HepG2 (cell line): Measurements from ENCODE around the gene ATAD1. TPM values are rescaled to one million over a fixed set of nuclear protein-coding genes. Genes with fewer than 3 reads are reported as not detected.

ENCODE experiments used
- ADNP ChIP-seq: sonication (generic); formaldehyde crosslinking; IDR thresholded peaks from 2 replicates; pipeline ENCODE4 v1.4.0; 2020; ENCODE audit warnings: missing genetic modification reagents
- ATF2 ChIP-seq: sonication (generic); formaldehyde crosslinking; IDR thresholded peaks from 2 replicates; pipeline ENCODE4 v1.4.0; 2020; ENCODE audit warnings: missing genetic modification reagents
- CCAR2 ChIP-seq: fragments of 200-400 bp; formaldehyde crosslinking; optimal IDR thresholded peaks from 2 replicates; pipeline ENCODE3; 2018; ENCODE audit warnings: low read depth, mild to moderate bottlenecking, low read length, moderate library complexity
- FOXM1 ChIP-seq: sonication (generic); formaldehyde crosslinking; IDR thresholded peaks from 2 replicates; pipeline ENCODE4 v1.5.0; 2020; ENCODE audit warnings: missing genetic modification reagents
- HNF1B ChIP-seq: sonication (generic); formaldehyde crosslinking; IDR thresholded peaks from 2 replicates; pipeline ENCODE4 v1.5.1; 2020; ENCODE audit warnings: mild to moderate bottlenecking, moderate library complexity, missing genetic modification reagents
- KAT8 ChIP-seq: IDR thresholded peaks from 2 replicates; pipeline ENCODE4 v1.6.1; 2016; ENCODE audit warnings: missing genetic modification reagents, missing compliant biosample characterization
- KDM4B ChIP-seq: sonication (generic); formaldehyde crosslinking; IDR thresholded peaks from 2 replicates; pipeline ENCODE4 v1.4.0; 2020; ENCODE audit warnings: missing genetic modification reagents
- KMT2A ChIP-seq: sonication (generic); formaldehyde crosslinking; IDR thresholded peaks from 2 replicates; pipeline ENCODE4 v1.4.0; 2020; ENCODE audit warnings: missing genetic modification reagents
- LBX2 ChIP-seq: sonication (generic); formaldehyde crosslinking; IDR thresholded peaks from 2 replicates; pipeline ENCODE4 v1.5.0; 2020; ENCODE audit warnings: missing genetic modification reagents, mild to moderate bottlenecking, borderline replicate concordance
- LRRFIP1 ChIP-seq: sonication (generic); formaldehyde crosslinking; conservative IDR thresholded peaks from 2 replicates; pipeline ENCODE4 v1.4.0; 2020; ENCODE audit warnings: missing genetic modification reagents
- MAFF ChIP-seq: IDR thresholded peaks from 2 replicates; pipeline ENCODE4 v1.6.1; 2011; ENCODE audit warnings: low read depth, low read length, improper control_type of control experiment
- NFKBIZ ChIP-seq: IDR thresholded peaks from 2 replicates; pipeline ENCODE4 v1.6.1; 2018; ENCODE audit warnings: missing genetic modification reagents, missing compliant biosample characterization
- ZNF143 ChIP-seq: sonication (generic); formaldehyde crosslinking; IDR thresholded peaks from 2 replicates; pipeline ENCODE4 v1.4.0; 2020; ENCODE audit warnings: missing genetic modification reagents
- ZNF30 ChIP-seq: sonication (generic); formaldehyde crosslinking; IDR thresholded peaks from 2 replicates; pipeline ENCODE4 v1.5.0; 2020; ENCODE audit warnings: mild to moderate bottlenecking, missing genetic modification reagents
- ZNF431 ChIP-seq: sonication (generic); formaldehyde crosslinking; IDR thresholded peaks from 2 replicates; pipeline ENCODE4 v1.9.0; 2022; ENCODE audit warnings: missing genetic modification reagents, low read depth, mild to moderate bottlenecking, borderline replicate concordance
- ZNF513 ChIP-seq: sonication (generic); formaldehyde crosslinking; conservative IDR thresholded peaks from 2 replicates; pipeline ENCODE4 v1.5.0; 2020; ENCODE audit warnings: missing genetic modification reagents
- ZNF563 ChIP-seq: sonication (generic); formaldehyde crosslinking; IDR thresholded peaks from 2 replicates; pipeline ENCODE4 v1.8.0; 2022; ENCODE audit warnings: mild to moderate bottlenecking, moderate library complexity, missing genetic modification reagents
- ZNF782 ChIP-seq: sonication (generic); formaldehyde crosslinking; IDR thresholded peaks from 2 replicates; pipeline ENCODE4 v1.4.0; 2020; ENCODE audit warnings: missing genetic modification reagents, mild to moderate bottlenecking, borderline replicate concordance
- polyA plus RNA-seq, 8 experiments: library from polyadenylated mRNA; depleted of rRNA in 3 of 8; stranded (reverse) in 7 of 8; unstranded in 1 of 8; fragments of >200 nt; fragmentation: Illumina TruSeq in 4 of 8; extraction: Trizol in 4 of 8; gene quantifications; 2 replicates each; pipeline versions ENCODE4 v1.2.1 to v1.2.3, GENCODE V29; 2011 to 2016; ENCODE audit warnings: low read depth in 4 of 8, missing spikeins in 1 of 8, mixed read lengths in 1 of 8; ENCODE audit not compliant: insufficient read depth in 1 of 8
- total RNA-seq, 5 experiments: library from RNA; depleted of rRNA; stranded (reverse); fragments of >200 nt; fragmentation: Illumina TruSeq; extraction: Trizol; gene quantifications; 2 replicates each; pipeline ENCODE4 v1.2.3, GENCODE V29; 2016; ENCODE audit warnings: low read depth in 1 of 5

Gene ATAD1
- total and polyA plus RNA-seq, 2 of the 13 experiments (the other 11 are each of a cell fraction or from before 2014, with no cell fraction given) = 14.9 to 28.2 TPM

GRCh38 chr10:87817609-87818504 is at the start of gene ATAD1 (continued):
- TF ChIP-seq ATF2 (CRISPR knock-in tag) (0 out of 2 replicates have a peak, but pooled peaks have one; percentile 32), KAT8 (CRISPR knock-in tag) (peak; percentile 91), ZNF143 (CRISPR knock-in tag) (peak; percentile 76), ZNF30 (CRISPR knock-in tag) (no peak), LRRFIP1 (CRISPR knock-in tag) (no peak), CCAR2 (no peak), ZNF782 (CRISPR knock-in tag) (no peak; the same call in 1 of the 2 replicates), KDM4B (CRISPR knock-in tag) (no peak), ZNF431 (0 out of 2 replicates have a peak, but pooled peaks have one; percentile 20), LBX2 (CRISPR knock-in tag) (no peak), ZNF563 (CRISPR knock-in tag) (peak; percentile 79; the same call in 1 of the 2 replicates), HNF1B (CRISPR knock-in tag) (no peak; the same call in 1 of the 2 replicates), ADNP (CRISPR knock-in tag) (no peak), FOXM1 (no peak; the same call in 1 of the 2 replicates), NFKBIZ (CRISPR knock-in tag) (no peak), MAFF (no peak), KMT2A (CRISPR knock-in tag) (peak; percentile 89), ZNF513 (no peak; the same call in 1 of the 2 replicates)
